Fibroblast of lung (primary cell): Measurements from ENCODE around the gene BBS5. TPM values are rescaled to one million over a fixed set of nuclear protein-coding genes. Genes with fewer than 3 reads are reported as not detected.

Experiments used
- DNase-seq, 2 donors: peaks; one replicate each; pipeline versions ENCODE4 v3.0.0 to v3.0.0-alpha.2; 2010; ENCODE audit warnings: low read depth in 2 of 2
- H2AFZ ChIP-seq: 2 replicates; pipeline ENCODE4 v1.5.1; 2012; ENCODE audit warnings: low read length, control low read depth, inconsistent platforms
- H3K27ac ChIP-seq: 2 replicates; pipeline ENCODE4 v1.5.1; 2011; ENCODE audit warnings: low read length, control low read depth; ENCODE audit not compliant: insufficient read depth
- H3K27me3 ChIP-seq: 2 replicates; pipeline ENCODE4 v1.5.1; 2011; ENCODE audit warnings: mild to moderate bottlenecking, low read length; ENCODE audit not compliant: control insufficient read depth, insufficient read depth
- H3K36me3 ChIP-seq: 2 replicates; pipeline ENCODE4 v1.5.1; 2011; ENCODE audit warnings: low read length; ENCODE audit not compliant: control insufficient read depth, insufficient read depth
- H3K4me1 ChIP-seq: 2 replicates; pipeline ENCODE4 v1.5.1; 2011; ENCODE audit warnings: low read length; ENCODE audit not compliant: control insufficient read depth, insufficient read depth; ENCODE audit errors: extremely low read depth
- H3K4me2 ChIP-seq: 2 replicates; pipeline ENCODE4 v1.5.1; 2011; ENCODE audit warnings: low read length, control low read depth; ENCODE audit not compliant: insufficient read depth; ENCODE audit errors: extremely low read depth
- H3K4me3 ChIP-seq, 4 experiments: fragments of 200-600 bp in 1 of 4; sonication (generic) in 1 of 4; replicated peaks in 1 of 4; 2 replicates each; pipeline ENCODE4 v1.5.1; 2011 to 2016; ENCODE audit warnings: low read length in 4 of 4, low read depth in 3 of 4, mild to moderate bottlenecking in 3 of 4, control low read depth in 2 of 4, inconsistent platforms in 1 of 4, mixed read lengths in 1 of 4; ENCODE audit not compliant: insufficient read depth in 1 of 4; ENCODE audit errors: control extremely low read depth in 1 of 4
- H3K79me2 ChIP-seq: 2 replicates; pipeline ENCODE4 v1.5.1; 2012; ENCODE audit warnings: mild to moderate bottlenecking, low read length, inconsistent platforms; ENCODE audit not compliant: control insufficient read depth, insufficient read depth
- H3K9ac ChIP-seq: 2 replicates; pipeline ENCODE4 v1.5.1; 2011; ENCODE audit warnings: mild to moderate bottlenecking, low read length, control low read depth; ENCODE audit not compliant: insufficient read depth
- H3K9me3 ChIP-seq: 2 replicates; pipeline ENCODE4 v1.5.1; 2012; ENCODE audit warnings: low read depth, low read length; ENCODE audit not compliant: control insufficient read depth, insufficient read depth
- H4K20me1 ChIP-seq: 2 replicates; pipeline ENCODE4 v1.5.1; 2011; ENCODE audit warnings: low read length; ENCODE audit not compliant: control insufficient read depth, insufficient read depth; ENCODE audit errors: extremely low read depth
- CTCF ChIP-seq, 2 donors: IDR thresholded peaks in 1 of 2; conservative IDR thresholded peaks in 1 of 2; 1 replicate in 1 of 2; 2 replicates in 1 of 2; pipeline ENCODE4 v1.5.1; 2011 to 2012; ENCODE audit warnings: low read length in 2 of 2, control low read depth in 1 of 2, inconsistent platforms in 1 of 2, low read depth in 1 of 2, mild to moderate bottlenecking in 1 of 2
- EZH2 ChIP-seq: IDR thresholded peaks from 2 replicates; pipeline ENCODE4 v1.5.1; 2012; ENCODE audit warnings: low read length, control low read depth, mild to moderate bottlenecking; ENCODE audit errors: missing control alignments
- polyA plus RNA-seq, 2 donors: library from polyadenylated mRNA; depleted of rRNA in 1 of 2; stranded (reverse) in 1 of 2; unstranded in 1 of 2; fragments of >200 nt; gene quantifications; 2 replicates each; pipeline ENCODE4 v1.2.1, GENCODE V29; 2011 to 2012; ENCODE audit warnings: missing spikeins in 1 of 2
- total RNA-seq: library from RNA; depleted of rRNA; stranded (reverse); fragments of >200 nt; gene quantifications from 2 replicates; pipeline ENCODE4 v1.2.1, GENCODE V29; 2014

BBS5 gene
- total and polyA plus RNA-seq, 2 donors (not counting 1 experiment from before 2014, with no cell fraction given) = 4.6 to 7.1 TPM

- H3K27me3 ChIP-seq = no peaks in the 10 kb centered on the region
- no peak overlapping the region for H3K27ac ChIP-seq
- no peak overlapping the region for H2AFZ ChIP-seq
- no peaks in the 10 kb centered on the region for H3K79me2 ChIP-seq
- no peaks in the 10 kb centered on the region for H3K9me3 ChIP-seq
- no peak overlapping the region for H3K4me2 ChIP-seq
- H3K36me3 ChIP-seq = no peaks in the 10 kb centered on the region
- no peak for DNase-seq
- no peak overlapping the region for H3K9ac ChIP-seq
- no peaks in the 10 kb centered on the region for H4K20me1 ChIP-seq
- TF ChIP-seq CTCF (conservative IDR thresholded peaks at IDR 0.05 in 1 of 2, IDR thresholded peaks at IDR 0.05 in 1 of 2; ENCODE audit: low read depth in 1 of 2, low read length in 2 of 2) = no peak
- no peak for TF ChIP-seq EZH2
- peaks cover 8% of the 10 kb centered on the region for H3K4me1 ChIP-seq
- no peak overlapping the region for H3K4me3 ChIP-seq
These were observed 18.2 kb upstream of the BBS5 start for GRCh38 chr2:169461143-169461542.

GRCh38 chr2:169462896-169463695 lies 16.2 kb upstream of the BBS5 start:
- peak; percentile 90 for DNase-seq
- H3K4me1 ChIP-seq = peaks cover 8% of the 10 kb centered on the region
- peak overlapping the region; percentile 51 for H3K4me2 ChIP-seq
- H3K27me3 ChIP-seq = no peaks in the 10 kb centered on the region
- no peaks in the 10 kb centered on the region for H4K20me1 ChIP-seq
- no peak overlapping the region for H2AFZ ChIP-seq
- H3K36me3 ChIP-seq = no peaks in the 10 kb centered on the region
- no peaks in the 10 kb centered on the region for H3K79me2 ChIP-seq
- no peaks in the 10 kb centered on the region for H3K9me3 ChIP-seq
- H3K27ac ChIP-seq = peak overlapping the region; percentile 54
- TF ChIP-seq EZH2 (no peak), CTCF (conservative IDR thresholded peaks at IDR 0.05 in 1 of 2, IDR thresholded peaks at IDR 0.05 in 1 of 2; ENCODE audit: low read depth in 1 of 2, low read length in 2 of 2) (no peak)
- H3K4me3 ChIP-seq = peak overlapping the region in 1 of 4 experiments; percentile 8
- no peak overlapping the region for H3K9ac ChIP-seq

- Histone ChIP-seq H3K9me3 (no peaks in the 10 kb centered on the region), H3K9ac (no peak overlapping the region), H3K27me3 (no peaks in the 10 kb centered on the region), H2AFZ (no peak overlapping the region), H3K27ac (no peak overlapping the region), H3K79me2 (no peaks in the 10 kb centered on the region), H3K4me3 (no peak overlapping the region), H3K36me3 (no peaks in the 10 kb centered on the region), H3K4me1 (peaks cover 8% of the 10 kb centered on the region), H4K20me1 (no peaks in the 10 kb centered on the region), H3K4me2 (no peak overlapping the region)
- TF ChIP-seq EZH2 = no peak
- DNase-seq = no peak
These were observed 14.8 kb upstream of the BBS5 start for GRCh38 chr2:169464466-169464865.
